ENCODE data around the gene HYAL3. TPM values are rescaled to one million over a fixed set of nuclear protein-coding genes. Genes with fewer than 3 reads are reported as not detected.
A peak's percentile ranks its signal among the peaks of the same experiment; 100 is the strongest.

Gene HYAL3
- total and polyA plus RNA-seq, 2 of the 13 experiments (the other 11 are each of a cell fraction or from before 2014, with no cell fraction given) = 5.5 to 10.4 TPM

- TF ChIP-seq, protein P1, sequence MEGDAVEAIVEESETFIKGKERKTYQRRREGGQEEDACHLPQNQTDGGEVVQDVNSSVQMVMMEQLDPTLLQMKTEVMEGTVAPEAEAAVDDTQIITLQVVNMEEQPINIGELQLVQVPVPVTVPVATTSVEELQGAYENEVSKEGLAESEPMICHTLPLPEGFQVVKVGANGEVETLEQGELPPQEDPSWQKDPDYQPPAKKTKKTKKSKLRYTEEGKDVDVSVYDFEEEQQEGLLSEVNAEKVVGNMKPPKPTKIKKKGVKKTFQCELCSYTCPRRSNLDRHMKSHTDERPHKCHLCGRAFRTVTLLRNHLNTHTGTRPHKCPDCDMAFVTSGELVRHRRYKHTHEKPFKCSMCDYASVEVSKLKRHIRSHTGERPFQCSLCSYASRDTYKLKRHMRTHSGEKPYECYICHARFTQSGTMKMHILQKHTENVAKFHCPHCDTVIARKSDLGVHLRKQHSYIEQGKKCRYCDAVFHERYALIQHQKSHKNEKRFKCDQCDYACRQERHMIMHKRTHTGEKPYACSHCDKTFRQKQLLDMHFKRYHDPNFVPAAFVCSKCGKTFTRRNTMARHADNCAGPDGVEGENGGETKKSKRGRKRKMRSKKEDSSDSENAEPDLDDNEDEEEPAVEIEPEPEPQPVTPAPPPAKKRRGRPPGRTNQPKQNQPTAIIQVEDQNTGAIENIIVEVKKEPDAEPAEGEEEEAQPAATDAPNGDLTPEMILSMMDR (CRISPR knock-in tag; IDR thresholded peaks at IDR 0.05) = peak; percentile 2; the same call in 1 of the 2 replicates
- TF ChIP-seq NPAS2 (CRISPR knock-in tag; IDR thresholded peaks at IDR 0.05; ENCODE audit: borderline replicate concordance) = no peak
- TF ChIP-seq MXD1 (CRISPR knock-in tag; IDR thresholded peaks at IDR 0.05) = peak; percentile 91
- TF ChIP-seq HMGXB3 (CRISPR knock-in tag; IDR thresholded peaks at IDR 0.05; ENCODE audit: borderline replicate concordance) = peak; percentile 46; the same call in 1 of the 2 replicates
- 0 out of 2 replicates have a peak, but pooled peaks have one; percentile 1 for TF ChIP-seq ZNF878 (CRISPR knock-in tag; IDR thresholded peaks at IDR 0.05)
- TF ChIP-seq HNF4G (IDR thresholded peaks at IDR 0.05; ENCODE audit: borderline replicate concordance, low read depth, low read length) = no peak
- TF ChIP-seq HNF4G (CRISPR knock-in tag; IDR thresholded peaks at IDR 0.05; ENCODE audit: borderline replicate concordance, low read depth) = no peak
- TF ChIP-seq ZNF10 (CRISPR knock-in tag; IDR thresholded peaks at IDR 0.05; ENCODE audit: borderline replicate concordance, low read depth) = no peak
- no peak; the same call in 1 of the 2 replicates for TF ChIP-seq ZNF329 (CRISPR knock-in tag; IDR thresholded peaks at IDR 0.05; ENCODE audit: low read depth)
- TF ChIP-seq WIZ (CRISPR knock-in tag; IDR thresholded peaks at IDR 0.05) = peak; percentile 22; the same call in 1 of the 2 replicates
- TF ChIP-seq, protein P2, sequence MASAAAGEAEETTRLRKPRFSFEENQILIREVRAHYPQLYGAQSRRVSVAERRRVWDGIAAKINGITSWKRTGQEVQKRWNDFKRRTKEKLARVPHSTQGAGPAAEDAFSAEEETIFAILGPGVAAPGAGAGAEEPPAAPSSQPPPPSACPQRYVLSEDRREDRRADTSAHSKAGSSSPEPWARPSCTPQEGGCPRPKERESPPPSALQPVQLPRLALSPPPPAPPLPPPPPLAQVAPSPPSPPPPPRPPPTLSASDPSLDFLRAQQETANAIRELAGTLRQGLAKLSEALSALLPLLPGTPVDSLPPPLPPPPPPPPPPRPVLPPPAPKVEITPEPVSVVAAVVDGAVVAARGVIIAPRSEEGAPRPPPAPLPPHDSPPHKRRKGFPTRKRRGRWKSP (CRISPR knock-in tag; IDR thresholded peaks at IDR 0.05) = peak; percentile 78; the same call in 1 of the 2 replicates
- no peak for TF ChIP-seq NFIB (CRISPR knock-in tag; IDR thresholded peaks at IDR 0.05; ENCODE audit: borderline replicate concordance)
- TF ChIP-seq CHD2 (IDR thresholded peaks at IDR 0.05; ENCODE audit: low read depth, low read length) = no peak; the same call in 1 of the 2 replicates
- TF ChIP-seq ESRRA (CRISPR knock-in tag; IDR thresholded peaks at IDR 0.05; ENCODE audit: low read depth) = peak; percentile 21; the same call in 1 of the 2 replicates
- TF ChIP-seq EP300 (IDR thresholded peaks at IDR 0.05; ENCODE audit: low read depth in 2 of 2, low read length in 2 of 2) = no peak
- no peak for TF ChIP-seq EP300 (CRISPR knock-in tag; IDR thresholded peaks at IDR 0.05; ENCODE audit: borderline replicate concordance)
- peak; percentile 81; the same call in 1 of the 2 replicates for TF ChIP-seq ZBTB42 (CRISPR knock-in tag; IDR thresholded peaks at IDR 0.05)
These were observed 38.1 kb upstream of the HYAL3 start (continued) for GRCh38 chr3:50337175-50337861.
